Ascending aorta (tissue), 2 donors: ENCODE data around the gene TKT. TPM values are rescaled to one million over a fixed set of nuclear protein-coding genes. Genes with fewer than 3 reads are reported as not detected.
A peak's percentile ranks its signal among the peaks of the same experiment; 100 is the strongest.

Source experiments
- DNase-seq, 2 donors: peaks; one replicate each; pipeline ENCODE4 v3.0.0-alpha.2; 2019; ENCODE audit warnings: low spot score in 2 of 2
- H3K27ac ChIP-seq, 2 donors: fragments of 200-600 bp; sonication (generic); one replicate each; pipeline ENCODE4 v1.5.1; 2016 to 2017; ENCODE audit warnings: mild to moderate bottlenecking in 1 of 2
- H3K27me3 ChIP-seq: fragments of 200-600 bp; sonication (generic); one replicate; pipeline ENCODE4 v1.5.1; 2017
- H3K36me3 ChIP-seq, 2 donors: fragments of 200-600 bp; sonication (generic); one replicate each; pipeline ENCODE4 v1.5.1; 2016
- H3K4me1 ChIP-seq, 2 donors: fragments of 200-600 bp; sonication (generic); one replicate each; pipeline ENCODE4 v1.5.1; 2016 to 2017; ENCODE audit warnings: mild to moderate bottlenecking in 1 of 2
- H3K4me3 ChIP-seq, 2 donors: fragments of 200-600 bp; sonication (generic); one replicate each; pipeline ENCODE4 v1.5.1; 2016 to 2017; ENCODE audit warnings: mild to moderate bottlenecking in 1 of 2
- H3K9me3 ChIP-seq, 2 donors: fragments of 200-600 bp; sonication (generic); one replicate each; pipeline ENCODE4 v1.5.1; 2016
- CTCF ChIP-seq, 3 experiments: fragments of 200-600 bp in 2 of 3; fragments of 450-650 bp in 1 of 3; sonication (generic) in 2 of 3; IDR thresholded peaks; one replicate each; pipeline ENCODE4 v1.5.1; 2016 to 2019; ENCODE audit warnings: antibody characterized with exemption in 3 of 3, mild to moderate bottlenecking in 1 of 3, moderate library complexity in 1 of 3
- intact Hi-C: fragments of 100-400 bp; cut with DNase I; formaldehyde crosslinking; loops from one replicate; pipeline ENCODE4 v1.15.1; 2023
- total RNA-seq: library from RNA; depleted of rRNA; stranded (reverse); fragments of >200 nt; gene quantifications from one replicate; pipeline ENCODE4 v1.1.0, GENCODE V29; 2016

Gene TKT
- total RNA-seq, 1 donor from 2014 or later = 219 TPM

GRCh38 chr3:53243785-53244184 lies 12.0 kb downstream of the TKT start:
- DNase-seq = no peak
- H3K4me1 ChIP-seq = peaks cover 0 to 12% of the 10 kb centered on the region in 2 donors
- H3K27ac ChIP-seq = peak overlapping the region; percentile 6 to 47
- H3K27me3 ChIP-seq = no peaks in the 10 kb centered on the region
- no peak overlapping the region for H3K4me3 ChIP-seq
- no peak for TF ChIP-seq CTCF (IDR thresholded peaks at IDR 0.05)
- H3K9me3 ChIP-seq = no peaks in the 10 kb centered on the region
- intact Hi-C loops = no loop called here
- peaks cover 33% of the 10 kb centered on the region in 2 donors for H3K36me3 ChIP-seq

DNA sequence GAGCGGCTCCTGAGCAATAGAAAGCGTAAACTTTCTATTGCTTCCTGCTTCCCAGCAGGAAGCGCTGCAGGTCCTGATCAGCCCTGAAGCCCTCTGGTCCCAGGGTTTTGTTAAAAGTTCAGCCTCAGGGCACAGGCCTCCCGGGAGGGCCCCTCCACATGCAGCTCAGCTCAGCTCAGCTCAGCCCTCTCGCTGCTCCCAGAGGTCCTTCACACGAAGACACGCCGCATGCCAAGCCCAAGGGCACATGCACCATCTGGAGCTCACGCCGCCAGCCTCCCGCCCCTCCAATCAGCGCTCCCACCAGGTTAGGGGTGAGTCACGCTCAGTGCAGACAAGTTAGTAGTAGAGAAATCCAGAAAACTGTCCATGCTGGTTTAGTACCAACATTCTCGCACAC lies 12.7 kb downstream of the TKT start:
- Histone ChIP-seq H3K27ac (peak overlapping the region; percentile 6 to 47), H3K36me3 (peaks cover 39% of the 10 kb centered on the region in 2 donors), H3K4me3 (no peak overlapping the region), H3K27me3 (no peaks in the 10 kb centered on the region), H3K4me1 (peaks cover 0 to 12% of the 10 kb centered on the region in 2 donors), H3K9me3 (no peaks in the 10 kb centered on the region)
- intact Hi-C loops = no loop called here
- no peak for DNase-seq
- no peak for TF ChIP-seq CTCF (IDR thresholded peaks at IDR 0.05)

- H3K27ac ChIP-seq = peak overlapping the region; percentile 6 to 47
- H3K4me1 ChIP-seq = peaks cover 0 to 14% of the 10 kb centered on the region in 2 donors
- peaks cover 43 to 45% of the 10 kb centered on the region in 2 donors for H3K36me3 ChIP-seq
- H3K9me3 ChIP-seq = no peaks in the 10 kb centered on the region
- no peaks in the 10 kb centered on the region for H3K27me3 ChIP-seq
- intact Hi-C loops = no loop called here
- no peak for TF ChIP-seq CTCF (IDR thresholded peaks at IDR 0.05)
- no peak overlapping the region for H3K4me3 ChIP-seq
- no peak for DNase-seq
These were observed 13.2 kb downstream of the TKT start for GRCh38 chr3:53242642-53243041.

DNA sequence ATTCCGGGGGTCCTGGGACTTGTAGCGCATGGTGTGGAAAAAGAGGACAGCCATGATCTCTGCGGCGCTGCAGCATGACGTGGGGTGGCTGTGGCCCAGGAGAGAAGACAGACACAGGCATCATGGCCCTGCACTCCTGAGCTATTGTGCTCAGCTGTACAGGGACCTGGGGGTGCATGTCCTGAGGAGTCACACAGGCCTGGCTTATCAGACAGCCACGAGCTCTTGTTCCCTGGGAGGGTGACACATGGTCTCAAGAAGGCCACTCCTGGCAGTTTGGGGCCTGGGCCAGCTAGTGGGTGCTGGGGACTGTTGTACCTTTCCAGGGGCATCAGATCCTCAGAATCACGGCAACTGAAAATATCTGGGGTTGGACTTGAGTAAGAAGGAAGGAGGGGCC lies 13.7 kb downstream of the TKT start:
- TF ChIP-seq CTCF (IDR thresholded peaks at IDR 0.05) = no peak
- H3K9me3 ChIP-seq = no peaks in the 10 kb centered on the region
- intact Hi-C loops = no loop called here
- no peak overlapping the region for H3K4me3 ChIP-seq
- H3K27me3 ChIP-seq = no peaks in the 10 kb centered on the region
- DNase-seq = no peak
- H3K27ac ChIP-seq = peak overlapping the region; percentile 6 to 47
- H3K36me3 ChIP-seq = peaks cover 43 to 48% of the 10 kb centered on the region in 2 donors
- peaks cover 0 to 14% of the 10 kb centered on the region in 2 donors for H3K4me1 ChIP-seq

DNA sequence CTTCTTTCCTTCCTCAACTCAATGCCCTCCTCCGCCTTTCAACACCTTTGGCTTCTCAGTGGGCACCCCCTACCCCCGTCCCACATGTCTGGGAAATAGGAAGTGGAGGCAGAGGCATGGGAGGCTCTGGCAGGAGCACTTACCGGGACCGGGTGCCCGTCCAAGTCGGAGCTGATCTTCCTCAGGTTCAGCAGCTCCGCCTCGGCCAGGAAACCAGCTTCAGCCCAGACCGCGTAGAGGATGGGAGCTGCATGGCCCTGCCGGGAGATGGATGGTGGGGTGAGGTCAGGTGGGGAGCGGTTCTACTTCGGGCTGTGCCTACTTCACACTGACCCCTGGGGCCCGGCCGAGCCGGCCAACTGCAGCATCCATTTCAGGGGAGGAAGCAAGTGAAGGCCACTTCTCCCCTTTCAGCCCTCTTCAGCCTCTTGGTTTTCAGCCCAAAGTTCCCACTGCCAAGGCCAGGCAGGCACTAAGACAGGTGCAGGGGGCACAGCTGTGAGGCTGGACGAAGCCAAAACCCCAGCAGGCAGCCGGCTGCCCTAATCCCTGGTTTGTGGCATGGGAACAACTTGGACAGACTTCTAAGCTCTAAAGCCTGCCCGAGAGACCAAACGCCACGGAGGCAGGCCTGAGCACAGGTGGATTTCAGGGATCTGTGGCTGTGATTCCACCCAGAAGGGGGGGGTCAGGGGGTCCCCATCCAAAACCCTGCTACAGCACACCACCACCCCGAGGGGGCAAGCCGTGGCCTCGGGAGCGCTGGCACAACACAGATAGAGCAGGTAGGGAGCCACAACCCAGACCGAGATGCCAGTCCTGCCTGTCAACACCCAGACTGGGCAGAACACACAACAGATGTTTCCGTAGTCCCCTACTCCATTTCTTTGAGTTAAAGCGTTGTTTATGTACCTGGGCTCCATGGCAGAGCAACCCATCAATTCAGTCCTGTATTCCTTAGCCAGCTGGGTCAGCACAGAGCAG lies 14.5 kb downstream of the TKT start:
- TF ChIP-seq CTCF (IDR thresholded peaks at IDR 0.05) = no peak
- H3K27me3 ChIP-seq = no peaks in the 10 kb centered on the region
- intact Hi-C loops = no loop called here
- H3K36me3 ChIP-seq = peaks cover 43 to 48% of the 10 kb centered on the region in 2 donors
- H3K27ac ChIP-seq = peak overlapping the region; percentile 30 to 73
- H3K4me1 ChIP-seq = peaks cover 4 to 19% of the 10 kb centered on the region in 2 donors
- no peaks in the 10 kb centered on the region for H3K9me3 ChIP-seq
- no peak overlapping the region for H3K4me3 ChIP-seq
- DNase-seq = no peak
